HepG2 (cell line): Measurements from ENCODE around the gene RGP1. TPM values are rescaled to one million over a fixed set of nuclear protein-coding genes. Genes with fewer than 3 reads are reported as not detected.

Source experiments
- CTCF ChIP-seq: sonication (generic); formaldehyde crosslinking; IDR thresholded peaks from 2 replicates; pipeline ENCODE4 v1.5.0; 2020; ENCODE audit warnings: mild to moderate bottlenecking, missing genetic modification reagents, moderate library complexity
- DMAP1 ChIP-seq: IDR thresholded peaks from 2 replicates; pipeline ENCODE4 v1.6.1; 2016
- FLYWCH1 ChIP-seq: sonication (generic); formaldehyde crosslinking; IDR thresholded peaks from 2 replicates; pipeline ENCODE4 v1.8.1; 2023; ENCODE audit warnings: mild to moderate bottlenecking, missing genetic modification reagents
- HMGXB4 ChIP-seq, 2 experiments: sonication (generic) in 1 of 2; formaldehyde crosslinking in 1 of 2; IDR thresholded peaks; 2 replicates each; pipeline versions ENCODE4 v1.4.0 to v1.6.1; 2018 to 2020; ENCODE audit warnings: missing genetic modification reagents in 2 of 2, borderline replicate concordance in 1 of 2, low read depth in 1 of 2, mild to moderate bottlenecking in 1 of 2, missing biosample characterization in 1 of 2
- PLSCR1 ChIP-seq: sonication (generic); formaldehyde crosslinking; IDR thresholded peaks from 2 replicates; pipeline ENCODE4 v1.5.0; 2020; ENCODE audit warnings: missing genetic modification reagents, mild to moderate bottlenecking, borderline replicate concordance
- ZHX1 ChIP-seq: sonication (generic); formaldehyde crosslinking; IDR thresholded peaks from 2 replicates; pipeline ENCODE4 v1.8.1; 2022; ENCODE audit warnings: low read depth, mild to moderate bottlenecking, missing genetic modification reagents
- ZNF260 ChIP-seq: sonication (generic); formaldehyde crosslinking; IDR thresholded peaks from 2 replicates; pipeline ENCODE4 v1.4.0; 2020; ENCODE audit warnings: missing genetic modification reagents, low read depth, mild to moderate bottlenecking, borderline replicate concordance
- ZNF275 ChIP-seq: sonication (generic); formaldehyde crosslinking; IDR thresholded peaks from 2 replicates; pipeline ENCODE4 v1.8.0; 2022; ENCODE audit warnings: missing genetic modification reagents, mild to moderate bottlenecking, inconsistent platforms, borderline replicate concordance
- ZNF276 ChIP-seq: sonication (generic); formaldehyde crosslinking; IDR thresholded peaks from 2 replicates; pipeline ENCODE4 v1.4.0; 2020; ENCODE audit warnings: mild to moderate bottlenecking, low read depth, missing genetic modification reagents
- ZNF280D ChIP-seq: sonication (generic); formaldehyde crosslinking; IDR thresholded peaks from 2 replicates; pipeline ENCODE4 v1.5.1; 2020; ENCODE audit warnings: mild to moderate bottlenecking, missing genetic modification reagents
- ZNF350 ChIP-seq: sonication (generic); formaldehyde crosslinking; IDR thresholded peaks from 2 replicates; pipeline ENCODE4 v1.4.0; 2020; ENCODE audit warnings: mild to moderate bottlenecking, low read depth, missing genetic modification reagents, borderline replicate concordance
- ZNF564 ChIP-seq: sonication (generic); formaldehyde crosslinking; IDR thresholded peaks from 2 replicates; pipeline ENCODE4 v1.8.1; 2023; ENCODE audit warnings: mild to moderate bottlenecking, missing genetic modification reagents
- ZNF841 ChIP-seq: sonication (generic); formaldehyde crosslinking; IDR thresholded peaks from 2 replicates; pipeline ENCODE4 v1.8.1; 2023; ENCODE audit warnings: missing genetic modification reagents, borderline replicate concordance
- polyA plus RNA-seq, 8 experiments: library from polyadenylated mRNA; depleted of rRNA in 3 of 8; stranded (reverse) in 7 of 8; unstranded in 1 of 8; fragments of >200 nt; fragmentation: Illumina TruSeq in 4 of 8; extraction: Trizol in 4 of 8; gene quantifications; 2 replicates each; pipeline versions ENCODE4 v1.2.1 to v1.2.3, GENCODE V29; 2011 to 2016; ENCODE audit warnings: low read depth in 4 of 8, missing spikeins in 1 of 8, mixed read lengths in 1 of 8; ENCODE audit not compliant: insufficient read depth in 1 of 8
- total RNA-seq, 5 experiments: library from RNA; depleted of rRNA; stranded (reverse); fragments of >200 nt; fragmentation: Illumina TruSeq; extraction: Trizol; gene quantifications; 2 replicates each; pipeline ENCODE4 v1.2.3, GENCODE V29; 2016; ENCODE audit warnings: low read depth in 1 of 5

RGP1 gene
- total and polyA plus RNA-seq, 2 of the 13 experiments (the other 11 are each of a cell fraction or from before 2014, with no cell fraction given) = 12.7 to 21.0 TPM

- TF ChIP-seq ZHX1 (CRISPR knock-in tag) (no peak), CTCF (CRISPR knock-in tag) (0 out of 2 replicates have a peak, but pooled peaks have one; percentile 12), ZNF275 (CRISPR knock-in tag) (no peak), PLSCR1 (no peak), ZNF280D (no peak), ZNF564 (no peak), HMGXB4 (CRISPR knock-in tag; IDR thresholded peaks at IDR 0.05; ENCODE audit: borderline replicate concordance in 1 of 2, low read depth in 1 of 2) (no peak), ZNF841 (CRISPR knock-in tag) (no peak), DMAP1 (CRISPR knock-in tag) (no peak), ZNF276 (CRISPR knock-in tag) (no peak), ZNF260 (CRISPR knock-in tag) (no peak), FLYWCH1 (CRISPR knock-in tag) (no peak), ZNF350 (CRISPR knock-in tag) (no peak)
Observed at GRCh38 chr9:35801328-35802128, 52.4 kb downstream of the RGP1 start (continued).
